T1000 (cell line): ENCODE results near the gene RTKN.
"Not testable (repeated sequence)": the region's sequence is repeated elsewhere in the genome, so short reads cannot be mapped to it uniquely, and the experiment has no call there.

Experiments used
- DNase-seq: peaks from one replicate; lab custom pipeline; 2025; ENCODE audit warnings: mixed read lengths; lab: John Stamatoyannopoulos, UW

Gene RTKN

DNA sequence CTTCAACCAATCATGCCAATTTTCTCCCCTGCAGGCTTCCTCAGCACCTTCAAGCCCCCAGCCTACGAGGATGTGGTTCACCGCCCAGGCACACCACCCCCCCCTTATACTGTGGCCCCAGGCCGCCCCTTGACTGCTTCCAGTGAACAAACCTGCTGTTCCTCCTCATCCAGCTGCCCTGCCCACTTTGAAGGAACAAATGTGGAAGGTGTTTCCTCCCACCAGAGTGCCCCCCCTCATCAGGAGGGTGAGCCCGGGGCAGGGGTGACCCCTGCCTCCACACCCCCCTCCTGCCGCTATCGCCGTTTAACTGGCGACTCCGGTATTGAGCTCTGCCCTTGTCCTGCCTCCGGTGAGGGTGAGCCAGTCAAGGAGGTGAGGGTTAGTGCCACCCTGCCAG lies 18.4 kb upstream of the RTKN start:
- not testable (repeated sequence) for DNase-seq

DNA sequence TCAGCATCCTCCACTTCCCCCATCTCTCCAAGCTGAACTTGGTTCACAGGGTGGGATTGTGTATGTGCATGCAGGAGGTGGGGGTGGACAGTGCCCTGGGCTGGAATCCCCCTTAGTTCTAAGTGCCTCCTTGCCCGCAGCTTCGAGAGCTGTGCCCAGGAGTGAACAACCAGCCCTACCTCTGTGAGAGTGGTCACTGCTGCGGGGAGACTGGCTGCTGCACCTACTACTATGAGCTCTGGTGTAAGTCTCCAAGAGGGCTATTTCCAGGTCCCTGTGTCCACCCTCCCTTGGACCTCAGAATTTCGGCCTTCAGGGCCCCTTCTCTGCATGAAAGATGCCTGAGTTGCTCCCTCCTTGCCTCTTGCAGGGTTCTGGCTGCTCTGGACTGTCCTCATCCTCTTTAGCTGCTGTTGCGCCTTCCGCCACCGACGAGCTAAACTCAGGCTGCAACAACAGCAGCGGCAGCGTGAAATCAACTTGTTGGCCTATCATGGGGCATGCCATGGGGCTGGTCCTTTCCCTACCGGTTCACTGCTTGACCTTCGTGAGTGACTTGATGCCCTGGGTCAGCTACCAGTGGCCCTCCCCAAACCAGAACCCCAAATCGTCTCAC lies 17.9 kb upstream of the RTKN start:
- DNase-seq: not testable (repeated sequence)

DNA sequence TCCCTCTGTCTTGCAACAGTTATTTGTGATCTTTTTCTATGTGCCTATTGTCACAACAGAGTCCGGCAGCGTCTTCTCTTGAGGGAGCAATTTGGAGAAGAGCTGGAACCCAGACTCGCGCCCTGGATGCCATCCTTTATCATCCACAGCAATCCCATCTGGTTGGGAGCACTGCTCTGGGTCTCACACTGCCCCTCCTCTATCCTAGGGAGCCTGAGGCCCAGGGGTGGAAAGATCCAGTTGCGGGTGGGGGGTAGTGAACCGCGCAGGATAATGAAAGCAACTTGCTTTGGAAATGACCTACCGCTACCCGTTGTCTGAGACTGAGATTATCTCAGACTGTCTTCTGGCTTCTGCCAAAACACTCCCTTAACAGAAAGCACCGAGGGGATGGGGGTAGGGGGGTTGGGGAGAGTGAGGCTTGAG lies 17.2 kb upstream of the RTKN start:
- no peak for DNase-seq

DNA sequence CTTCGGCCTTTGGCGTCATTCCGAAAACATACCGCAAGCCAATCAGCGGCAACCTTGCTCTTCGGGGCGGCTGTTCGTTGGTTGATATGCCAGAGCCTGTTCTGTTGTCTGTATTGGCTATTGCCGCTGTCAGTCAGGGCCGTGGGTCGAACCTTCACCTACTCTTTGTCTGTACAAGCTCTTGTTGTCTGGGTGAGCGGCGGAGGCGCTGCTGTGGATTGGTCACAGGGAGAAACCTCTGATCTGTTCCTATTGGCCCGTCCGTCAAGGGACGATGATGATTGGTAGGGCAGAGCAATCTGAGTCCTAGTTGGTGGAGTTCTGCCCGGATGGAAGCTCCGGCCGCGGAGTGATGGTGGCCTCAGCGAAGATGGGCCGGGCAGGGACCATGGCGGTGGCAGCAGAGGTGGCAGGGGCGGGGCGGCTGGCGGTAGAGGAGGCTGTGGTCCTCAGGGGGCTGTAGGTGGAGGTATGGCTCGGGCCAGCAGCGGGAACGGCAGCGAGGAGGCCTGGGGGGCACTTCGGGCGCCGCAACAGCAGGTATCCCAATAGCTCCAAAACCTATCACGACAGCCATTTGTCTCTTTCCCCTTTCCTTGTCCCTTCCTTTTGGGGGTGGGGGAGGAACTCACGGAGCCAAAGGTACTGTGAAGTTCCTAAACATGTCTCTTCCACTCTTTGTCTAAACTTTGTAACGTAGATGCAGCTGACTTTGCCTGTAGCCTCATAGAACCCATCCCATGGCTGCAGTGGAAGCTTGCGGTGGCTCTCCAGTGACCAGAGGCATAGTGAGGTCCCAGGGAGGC lies 16.6 kb upstream of the RTKN start, which contains the start of gene WBP1:
Gene WBP1, plus strand, starts transcription at position 307 of the 806 bp plus-strand sequence. Its CDS starts 165 bp downstream, at position 472.
- DNase-seq: peak; percentile 99

DNA sequence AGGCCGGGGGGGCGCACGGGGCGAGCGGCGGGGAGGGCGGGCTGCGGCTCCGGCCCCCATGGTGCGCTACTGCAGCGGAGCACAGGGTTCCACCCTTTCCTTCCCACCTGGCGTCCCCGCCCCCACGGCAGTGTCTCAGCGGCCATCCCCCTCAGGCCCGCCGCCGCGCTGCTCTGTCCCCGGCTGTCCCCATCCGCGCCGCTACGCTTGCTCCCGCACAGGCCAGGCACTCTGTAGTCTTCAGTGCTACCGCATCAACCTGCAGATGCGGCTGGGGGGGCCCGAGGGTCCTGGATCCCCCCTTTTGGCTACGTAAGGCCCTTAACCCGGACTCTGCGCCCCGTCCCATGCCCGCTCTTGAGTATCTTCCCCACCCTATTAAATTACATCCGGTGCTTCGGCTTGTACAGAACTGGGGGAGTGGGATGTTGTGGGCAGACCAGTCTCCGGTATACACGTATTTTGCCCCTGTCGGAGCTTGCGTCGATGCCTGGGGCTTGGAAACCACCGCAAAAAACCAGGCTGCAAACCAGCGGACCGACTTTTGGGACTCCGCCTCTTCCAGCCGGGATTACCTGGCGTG lies 15.9 kb upstream of the RTKN start:
- DNase-seq: no peak

DNA sequence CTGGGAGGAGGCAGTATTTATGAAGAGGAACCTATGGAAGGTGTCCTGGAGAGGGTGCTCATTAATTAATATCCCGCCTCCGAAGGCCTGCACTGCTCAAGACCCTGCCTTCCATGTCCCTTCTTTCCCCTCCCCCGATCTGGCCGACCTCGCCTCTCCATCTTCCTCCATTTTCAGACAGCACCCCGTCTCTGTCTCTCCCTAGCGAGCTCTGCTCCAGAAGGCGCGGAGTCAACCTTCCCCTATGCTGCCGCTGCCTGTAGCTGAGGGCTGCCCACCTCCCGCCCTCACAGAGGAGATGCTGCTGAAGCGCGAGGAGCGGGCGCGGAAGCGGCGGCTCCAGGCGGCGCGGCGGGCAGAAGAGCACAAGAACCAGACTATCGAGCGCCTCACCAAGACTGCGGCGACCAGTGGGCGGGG lies 15.4 kb upstream of the RTKN start:
- DNase-seq: no peak

DNA sequence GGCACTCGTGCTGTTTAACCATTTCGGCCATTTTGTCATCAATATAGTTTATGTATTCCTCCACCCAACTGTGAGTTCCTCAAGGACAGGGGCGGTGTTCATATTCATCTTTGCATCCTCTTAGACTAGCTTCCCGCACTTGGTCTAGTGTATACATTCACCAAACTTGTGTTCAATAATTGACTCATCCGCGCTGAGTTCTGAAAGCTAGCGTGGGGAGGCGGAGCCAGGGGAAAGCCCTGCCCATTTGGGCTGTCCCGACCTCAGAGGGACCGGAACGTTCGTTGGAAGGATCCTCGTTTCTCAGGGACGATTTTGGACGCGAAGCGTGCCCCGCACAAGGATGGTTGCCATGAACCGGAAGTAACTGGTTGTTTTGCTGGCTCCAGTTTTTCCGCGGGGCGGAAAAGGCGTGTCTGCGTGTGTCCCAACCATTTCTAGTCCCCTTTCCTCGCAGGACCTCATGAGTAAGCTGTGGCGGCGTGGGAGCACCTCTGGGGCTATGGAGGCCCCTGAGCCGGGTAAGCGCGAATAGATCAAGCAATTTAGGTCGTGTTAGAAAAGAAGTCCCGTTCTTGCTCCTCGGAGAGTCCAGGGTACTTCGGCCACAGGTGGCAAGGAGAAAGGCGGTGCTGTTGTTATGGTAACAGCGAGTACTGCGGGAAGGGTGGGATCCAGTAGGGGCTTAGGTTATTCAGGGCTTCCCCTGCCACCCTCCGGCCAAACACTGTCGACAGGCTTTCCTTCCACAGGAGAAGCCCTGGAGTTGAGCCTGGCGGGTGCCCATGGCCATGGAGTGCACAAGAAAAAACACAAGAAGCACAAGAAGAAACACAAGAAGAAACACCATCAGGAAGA lies 13.1 kb upstream of the RTKN start, which contains the start of gene INO80B:
Gene INO80B, plus strand, starts transcription at position 434 of the 858 bp plus-strand sequence. Its CDS starts 30 bp downstream, at position 464.
- DNase-seq: peak; percentile 96

DNA sequence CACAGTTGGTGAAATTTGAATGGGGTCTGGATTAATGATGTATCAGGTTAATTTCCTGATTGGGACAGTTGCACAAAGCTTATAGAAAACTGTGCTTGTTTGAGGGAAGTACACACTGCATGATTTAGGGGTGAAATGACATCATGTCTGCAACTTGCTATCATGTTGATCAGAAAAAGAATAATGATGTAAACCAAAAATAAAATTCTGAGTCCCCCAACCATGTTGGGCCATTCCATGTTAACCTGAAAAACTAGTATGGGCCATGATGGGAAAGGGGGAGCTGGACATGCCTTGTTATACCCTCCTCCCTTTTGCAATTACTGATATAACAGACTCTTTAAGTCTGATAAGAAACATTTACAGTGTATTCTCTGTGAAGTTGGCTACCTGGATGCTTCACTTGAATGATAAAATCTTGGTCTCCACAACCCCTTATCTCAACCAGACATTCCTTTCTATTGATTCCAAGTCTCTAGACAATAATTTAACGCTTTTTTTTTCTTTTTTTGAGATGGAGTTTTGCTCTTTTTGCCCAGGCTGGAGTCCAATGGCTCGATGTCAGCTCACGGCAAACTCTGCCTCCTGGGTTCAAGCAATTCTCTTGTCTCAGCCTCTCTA lies 8.9 kb upstream of the RTKN start:
- no peak for DNase-seq

DNA sequence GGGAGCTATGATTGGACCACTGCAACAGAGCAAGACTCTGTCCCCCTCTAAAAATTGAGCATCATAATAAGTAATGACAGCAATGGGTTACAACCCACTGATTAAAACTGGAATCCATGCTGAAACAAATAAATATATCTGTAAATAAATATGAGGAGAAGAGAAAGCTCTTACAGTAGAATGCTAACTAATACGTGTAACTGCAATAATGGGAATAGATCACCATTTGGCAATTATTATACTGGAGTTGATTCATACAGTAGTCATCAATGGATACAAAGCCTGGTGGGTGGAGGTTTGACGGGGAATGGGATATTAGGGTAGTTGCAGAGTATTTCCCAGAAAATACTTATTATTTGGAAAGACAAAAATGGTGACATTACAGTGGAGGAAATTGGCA lies 7.0 kb upstream of the RTKN start:
- no peak for DNase-seq

DNA sequence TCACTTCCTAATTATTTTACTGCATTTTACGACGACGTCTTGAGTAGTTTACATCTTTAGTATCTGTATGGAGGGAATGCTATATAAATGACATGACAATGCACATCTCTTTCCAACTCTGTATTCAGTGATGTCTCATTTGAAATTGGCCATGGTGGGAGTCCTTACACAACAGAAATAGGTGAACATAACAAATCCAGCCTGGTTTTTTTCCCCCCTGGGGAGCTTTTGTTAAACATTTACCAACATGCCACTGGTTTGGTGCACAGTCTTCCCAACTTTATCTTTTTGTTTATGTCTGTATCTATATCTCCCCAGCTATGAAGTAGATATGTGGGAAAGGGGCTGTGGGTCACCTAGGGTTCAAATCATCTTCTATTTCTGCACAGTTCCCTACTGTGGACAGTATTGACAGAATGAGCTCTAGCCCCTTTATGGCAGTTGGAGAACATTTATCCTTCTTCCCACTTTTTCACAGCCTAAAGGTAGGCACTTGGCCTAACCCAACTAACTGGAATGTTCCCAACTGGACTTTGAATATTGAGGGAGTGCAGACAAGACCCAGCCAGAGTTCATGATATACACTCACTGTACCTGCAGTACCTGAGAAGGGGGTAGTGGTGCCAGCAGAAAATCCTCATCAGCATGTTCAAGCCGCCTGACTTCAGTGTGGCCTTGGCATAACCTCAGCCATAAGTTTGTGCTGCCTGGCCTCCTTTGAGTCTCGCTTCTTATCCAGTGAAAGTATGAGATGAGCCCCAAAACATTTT lies 5.7 kb upstream of the RTKN start:
- DNase-seq: no peak

DNA sequence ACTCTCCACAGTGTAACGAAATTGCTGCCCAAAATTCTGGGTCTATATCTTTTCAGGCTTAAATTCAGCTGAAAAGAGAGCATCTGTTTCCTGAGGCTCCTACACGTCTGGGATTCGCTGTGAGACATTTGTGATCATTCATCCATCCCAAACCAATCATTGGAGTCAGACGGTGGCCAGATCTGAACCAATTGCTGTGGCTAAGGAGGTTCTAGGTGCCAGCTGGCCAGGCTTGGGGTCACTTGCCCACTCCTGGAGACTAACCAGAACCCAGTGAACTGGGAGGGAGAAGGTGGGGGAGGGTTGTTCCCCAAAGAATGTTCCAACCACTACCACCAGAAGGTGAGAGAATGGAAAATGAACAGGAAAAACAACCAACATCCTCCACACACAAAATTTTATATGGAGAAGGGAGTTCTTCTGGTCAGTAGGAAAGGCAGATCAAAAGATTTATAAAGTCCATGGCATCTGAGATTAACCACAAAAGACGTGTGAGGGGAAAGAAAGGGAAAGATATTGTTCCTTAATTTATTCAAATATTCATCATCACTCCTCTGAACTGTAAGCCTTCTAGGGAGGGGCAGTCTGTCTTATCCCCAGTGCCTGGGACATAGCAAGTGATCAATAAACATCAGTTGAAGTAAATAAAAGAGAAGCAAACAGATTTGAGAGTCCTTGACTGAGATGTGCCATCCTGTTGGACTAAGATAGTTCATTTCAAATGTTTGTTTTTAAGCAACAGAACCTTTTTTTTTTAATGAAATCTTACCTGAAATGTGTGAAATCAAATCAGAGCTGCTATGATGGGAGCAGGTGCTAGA lies 3.0 kb upstream of the RTKN start:
- DNase-seq: no peak

DNA sequence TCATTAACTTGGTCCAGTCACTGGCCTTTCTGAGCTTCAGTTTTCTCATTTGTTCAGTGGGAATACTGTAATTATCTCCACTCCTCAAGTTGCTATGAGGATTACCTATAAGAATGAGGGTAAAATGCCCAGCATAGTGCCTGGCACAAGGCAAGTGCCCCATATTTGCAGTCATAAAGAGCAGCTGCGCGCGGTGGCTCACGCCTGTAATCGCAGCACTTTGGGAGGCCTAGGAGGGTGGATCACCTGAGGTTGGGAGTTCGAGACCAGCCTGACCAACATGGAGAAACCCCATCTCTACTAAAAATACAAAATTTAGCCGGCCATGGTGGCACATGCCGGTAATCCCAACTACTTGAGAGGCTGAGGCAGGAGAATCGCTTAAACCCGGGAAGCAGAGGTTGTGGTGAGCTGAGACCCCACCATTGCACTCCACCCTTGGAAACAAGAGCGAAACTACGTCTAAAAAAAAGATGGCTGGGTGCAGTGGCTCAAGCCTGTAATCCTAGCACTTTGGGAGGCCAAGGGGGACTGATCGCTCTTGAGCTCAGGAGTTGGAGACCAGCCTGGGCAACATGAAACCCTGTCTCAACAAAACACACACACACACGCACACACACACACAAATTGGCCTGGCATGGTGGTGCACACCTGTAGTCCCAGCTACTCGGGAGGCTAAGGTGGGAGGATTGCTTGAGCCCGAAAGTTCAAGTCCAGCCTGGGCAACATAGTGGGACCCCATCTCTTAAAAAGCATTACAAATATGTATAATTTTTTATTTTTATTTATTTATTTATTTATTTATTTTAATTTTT lies 953 bp upstream of the RTKN start:
- DNase-seq: not testable (repeated sequence)

DNA sequence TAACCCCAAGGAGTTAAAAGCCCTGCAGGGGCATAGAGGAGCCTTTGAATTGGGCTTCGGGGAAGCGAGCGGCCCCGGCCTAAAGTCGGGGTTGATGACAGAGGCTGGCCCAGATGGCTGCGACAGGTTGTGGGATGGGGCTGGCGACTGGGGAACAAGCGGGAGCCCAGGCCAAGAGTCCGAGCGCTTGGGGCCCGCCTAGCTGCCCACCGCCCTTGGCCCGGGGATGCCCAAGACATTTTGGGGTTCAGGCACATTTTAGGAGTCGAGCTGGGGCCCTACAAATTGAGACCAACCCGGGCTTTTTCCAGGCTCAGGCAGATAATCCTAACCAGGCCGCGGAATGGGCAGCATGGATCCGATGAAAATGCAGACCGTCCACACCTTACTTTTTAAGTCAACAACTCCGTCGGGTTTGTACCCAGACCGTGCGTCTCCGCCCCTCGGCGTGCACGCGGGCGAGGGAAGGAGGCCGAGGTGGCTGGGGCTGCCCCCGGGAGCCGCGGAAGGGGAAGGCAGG lies 507 bp downstream of the RTKN start:
- DNase-seq: no peak

DNA sequence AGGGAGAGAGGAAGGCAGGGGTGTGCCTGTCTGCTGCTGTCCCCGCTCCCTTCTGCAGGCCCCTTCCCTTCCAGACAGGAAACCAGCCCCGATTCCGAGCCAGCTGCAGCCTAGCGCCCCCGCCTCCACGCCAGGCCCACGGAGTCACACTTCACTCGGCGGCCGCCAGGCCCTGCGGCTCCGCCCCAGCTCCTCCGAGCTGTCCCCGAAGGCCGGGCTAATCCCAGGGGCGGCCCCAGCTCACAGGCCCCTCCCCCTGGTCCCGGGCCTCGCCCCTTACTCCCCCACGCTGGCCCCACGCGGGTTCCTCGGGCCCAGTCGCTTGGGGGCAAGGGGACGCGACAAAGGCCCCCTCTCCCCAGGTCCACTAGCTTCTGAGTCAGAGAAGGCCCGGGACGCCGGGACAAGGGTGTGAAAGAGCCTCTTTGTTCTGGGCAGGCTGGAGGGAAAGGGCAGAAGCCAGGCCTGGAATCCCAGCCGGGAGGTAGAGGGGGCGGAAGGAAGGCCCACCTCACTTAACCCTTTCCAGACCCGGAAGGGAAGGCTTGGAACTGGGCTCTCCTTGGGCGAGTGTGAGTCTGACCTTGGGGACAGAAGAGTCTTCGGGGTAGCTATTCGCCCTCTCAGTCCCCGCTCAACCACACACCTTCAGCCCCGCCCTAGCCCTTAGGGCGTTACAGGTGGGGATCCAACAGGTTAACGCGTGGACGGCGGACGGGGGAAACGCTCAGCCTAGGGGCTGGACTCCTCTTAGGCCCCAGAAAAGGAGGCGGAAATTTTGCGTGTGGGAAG lies 1.2 kb downstream of the RTKN start:
- DNase-seq: peak; percentile 79

DNA sequence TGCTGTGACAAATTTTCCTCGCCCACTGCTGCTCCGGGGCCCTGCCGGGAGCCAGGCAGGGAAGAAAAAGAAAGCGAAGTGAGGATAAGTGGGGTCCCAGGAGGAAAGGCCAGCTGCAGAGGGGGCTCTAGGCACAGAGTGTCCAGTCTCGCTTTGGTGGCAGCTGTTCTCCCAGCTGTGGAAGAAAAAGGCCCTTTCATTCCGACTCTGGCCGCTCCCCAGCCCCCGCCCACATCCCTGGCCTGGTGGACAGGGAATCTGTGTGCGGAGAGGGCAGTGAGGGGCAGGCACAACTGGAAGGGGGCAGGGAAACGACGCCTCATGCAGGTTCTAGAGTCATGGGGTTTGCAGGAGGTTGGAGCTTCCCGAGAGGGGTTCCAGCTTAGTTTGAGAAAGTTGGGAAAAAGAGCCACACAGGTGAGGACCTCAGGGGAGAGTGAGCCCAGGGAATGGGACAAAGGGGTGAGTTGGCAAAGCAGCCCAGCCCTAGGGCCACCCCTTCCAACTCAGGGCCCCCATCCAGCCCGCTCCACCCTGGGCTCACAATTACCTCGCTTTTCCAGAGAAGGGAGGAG lies 1.8 kb downstream of the RTKN start:
- DNase-seq: no peak

DNA sequence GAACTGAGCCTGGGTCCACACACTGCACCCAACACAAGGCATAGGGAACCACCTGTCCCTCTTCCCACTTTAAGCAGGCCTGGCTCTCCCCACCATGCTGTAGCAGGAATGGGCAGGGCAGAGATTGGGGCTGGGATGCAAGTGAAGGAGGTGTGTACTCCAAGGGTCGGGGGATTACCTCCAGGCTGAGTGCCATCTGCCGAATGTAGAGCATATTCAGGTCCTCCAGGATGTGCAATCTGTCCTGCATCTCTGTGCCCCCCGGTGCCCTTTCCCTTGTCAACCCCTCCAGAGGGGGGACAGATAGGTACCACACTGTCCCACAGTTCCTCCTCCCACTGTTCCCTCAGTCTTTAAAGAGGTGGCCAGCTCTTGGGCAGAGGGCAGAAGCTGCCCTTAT lies 2.4 kb downstream of the RTKN start:
- no peak for DNase-seq

DNA sequence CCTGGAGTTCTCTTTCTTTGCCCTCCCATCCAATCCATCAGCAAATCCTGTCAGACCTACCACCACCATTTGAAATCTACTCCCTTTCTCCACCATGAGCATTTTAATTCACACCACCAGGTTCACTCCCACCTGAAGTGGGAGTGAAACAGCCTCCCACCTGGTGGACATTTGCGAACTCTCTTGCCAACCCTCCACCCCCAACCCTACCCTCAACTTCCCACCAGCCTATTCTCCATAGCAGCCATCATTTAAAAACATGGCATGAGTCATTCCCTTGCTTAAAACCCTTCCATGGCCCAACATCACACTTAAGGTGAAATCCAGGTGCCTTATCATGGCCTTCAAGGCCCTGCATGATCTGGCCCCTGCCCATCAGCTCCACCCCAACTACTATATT lies 3.5 kb downstream of the RTKN start:
- DNase-seq: no peak
